K562 (cell line): ENCODE results near the gene SPON1.

Source experiments
- BRF2 ChIP-seq: IDR thresholded peaks from 3 replicates; pipeline ENCODE4 v1.6.1; 2011; ENCODE audit warnings: borderline replicate concordance, mild to moderate bottlenecking; ENCODE audit not compliant: insufficient read length, insufficient read depth
- CHD2 ChIP-seq: IDR thresholded peaks from 2 replicates; pipeline ENCODE4 v1.6.1; 2011; ENCODE audit warnings: low read depth, low read length
- ESRRA ChIP-seq: fragments of 450-650 bp; IDR thresholded peaks from 2 replicates; pipeline ENCODE4 v1.6.1; 2014; ENCODE audit warnings: low read depth, mild to moderate bottlenecking, moderate library complexity, borderline replicate concordance
- ETV6 ChIP-seq, 3 experiments: fragments of 150-350 bp in 1 of 3; sonication (generic) in 1 of 3; formaldehyde crosslinking in 1 of 3; IDR thresholded peaks; 2 replicates each; pipeline versions ENCODE4 v1.6.1 to v1.8.0; 2014 to 2022; ENCODE audit warnings: borderline replicate concordance in 2 of 3, low read depth in 2 of 3, antibody characterized with exemption in 1 of 3, low read length in 1 of 3, mild to moderate bottlenecking in 1 of 3, missing genetic modification reagents in 1 of 3
- GTF2F1 ChIP-seq: IDR thresholded peaks from 2 replicates; pipeline ENCODE4 v1.6.1; 2011; ENCODE audit warnings: low read depth, low read length, improper control_type of control experiment
- KAT7 ChIP-seq: sonication (generic); formaldehyde crosslinking; IDR thresholded peaks from 2 replicates; pipeline ENCODE4 v1.8.0; 2022; ENCODE audit warnings: missing genetic modification reagents, mild to moderate bottlenecking, borderline replicate concordance
- POLR2A ChIP-seq: fragments of 450-650 bp; conservative IDR thresholded peaks from 2 replicates; pipeline ENCODE4 v1.6.1; 2016
- POLR2AphosphoS5 ChIP-seq: IDR thresholded peaks from 2 replicates; pipeline ENCODE4 v1.6.1; 2011; ENCODE audit warnings: mild to moderate bottlenecking, low read depth, low read length, moderate library complexity; ENCODE audit not compliant: control insufficient read depth, insufficient read depth
- RBM15 ChIP-seq: fragments of 200-400 bp; formaldehyde crosslinking; IDR thresholded peaks from 2 replicates; pipeline ENCODE4 v1.6.1; 2018; ENCODE audit warnings: mild to moderate bottlenecking, low read length, moderate library complexity; ENCODE audit not compliant: insufficient read depth
- SP1 ChIP-seq: sonication (generic); formaldehyde crosslinking; IDR thresholded peaks from 2 replicates; pipeline ENCODE4 v1.8.1; 2022; ENCODE audit warnings: mild to moderate bottlenecking, missing genetic modification reagents
- ZBTB1 ChIP-seq: sonication (generic); formaldehyde crosslinking; IDR thresholded peaks from 2 replicates; pipeline ENCODE4 v1.8.1; 2023; ENCODE audit warnings: missing genetic modification reagents, low read depth, mild to moderate bottlenecking, borderline replicate concordance
- ZFX ChIP-seq: sonication (generic); formaldehyde crosslinking; IDR thresholded peaks from 2 replicates; pipeline ENCODE4 v1.8.0; 2022; ENCODE audit warnings: mild to moderate bottlenecking, missing genetic modification reagents, moderate library complexity

GRCh38 chr11:14235701-14236100 is 273.2 kb downstream of the SPON1 start:
- TF ChIP-seq ESRRA (no peak), GTF2F1 (no peak), POLR2AphosphoS5 (no peak), ZBTB1 (no peak), BRF2 (no peak), SP1 (no peak), KAT7 (CRISPR knock-in tag) (no peak), RBM15 (no peak), POLR2A (no peak), CHD2 (no peak), ZFX (CRISPR knock-in tag) (no peak), ETV6 (IDR thresholded peaks at IDR 0.05; ENCODE audit: borderline replicate concordance in 1 of 2, low read depth in 2 of 2, low read length in 1 of 2) (no peak), ETV6 (CRISPR knock-in tag; IDR thresholded peaks at IDR 0.05; ENCODE audit: borderline replicate concordance) (no peak)
